ENCODE data around the gene ITPR3. TPM values are rescaled to one million over a fixed set of nuclear protein-coding genes. Genes with fewer than 3 reads are reported as not detected.

ITPR3 gene
- total and polyA plus RNA-seq, 2 of the 13 experiments (the other 11 are each of a cell fraction or from before 2014, with no cell fraction given) = 3.8 to 21.4 TPM

- WGBS (ENCODE audit: low lambda C conversion rate) = 49% methylated on average over 7 of the region's 7 CpGs
- Histone ChIP-seq H2AFZ (ENCODE audit: low read length) (no peak overlapping the region), H3K27me3 (ENCODE audit: control insufficient read depth in 1 of 2, insufficient read depth in 2 of 2, low read length in 2 of 2) (peaks cover 0 to 11% of the 10 kb centered on the region in 2 experiments; a peak in 1 of 5 replicates), H3K27ac (ENCODE audit: extremely low read length, insufficient read depth, low read length) (no peak overlapping the region), H3K4me3 (replicated peaks in 1 of 3; ENCODE audit: insufficient read depth in 1 of 3, low read depth in 2 of 3, low read length in 3 of 3) (no peak overlapping the region), H3K9me3 (ENCODE audit: low read length) (no peaks in the 10 kb centered on the region), H3K4me2 (ENCODE audit: low read depth, low read length) (no peak overlapping the region), H3K36me3 (replicated peaks in 1 of 2; ENCODE audit: control insufficient read depth in 1 of 2, insufficient read depth in 2 of 2, low read length in 2 of 2) (no peaks in the 10 kb centered on the region), H3K9ac (ENCODE audit: insufficient read depth, low read depth, low read length) (no peak overlapping the region), H4K20me1 (ENCODE audit: insufficient read depth, low read length) (no peaks in the 10 kb centered on the region), H3K4me1 (ENCODE audit: insufficient read depth, low read length) (peaks cover 43% of the 10 kb centered on the region), H3K79me2 (ENCODE audit: insufficient read depth, low read length) (no peaks in the 10 kb centered on the region)
- in situ Hi-C loops (cut with HindIII; ENCODE audit: extremely low pct_ligation_motif_present, low pct_unique_long_range_greater_than_20kb) (no loop called here), intact Hi-C loops (cut with micrococcal nuclease; ENCODE audit: unreplicated experiment) (no loop called here)
- no peak for FAIRE-seq
- DNase-seq (ENCODE audit: low spot score) = no peak
- POLR2A ChIA-PET = no interaction called here
- no peak for ATAC-seq
- no TSS peak for BruUV-seq (replicated peaks)
- CTCF ChIA-PET (ENCODE audit: low intra/inter-chr PET ratio, low total read pairs) = no interaction called here
- TF ChIP-seq, protein P1, sequence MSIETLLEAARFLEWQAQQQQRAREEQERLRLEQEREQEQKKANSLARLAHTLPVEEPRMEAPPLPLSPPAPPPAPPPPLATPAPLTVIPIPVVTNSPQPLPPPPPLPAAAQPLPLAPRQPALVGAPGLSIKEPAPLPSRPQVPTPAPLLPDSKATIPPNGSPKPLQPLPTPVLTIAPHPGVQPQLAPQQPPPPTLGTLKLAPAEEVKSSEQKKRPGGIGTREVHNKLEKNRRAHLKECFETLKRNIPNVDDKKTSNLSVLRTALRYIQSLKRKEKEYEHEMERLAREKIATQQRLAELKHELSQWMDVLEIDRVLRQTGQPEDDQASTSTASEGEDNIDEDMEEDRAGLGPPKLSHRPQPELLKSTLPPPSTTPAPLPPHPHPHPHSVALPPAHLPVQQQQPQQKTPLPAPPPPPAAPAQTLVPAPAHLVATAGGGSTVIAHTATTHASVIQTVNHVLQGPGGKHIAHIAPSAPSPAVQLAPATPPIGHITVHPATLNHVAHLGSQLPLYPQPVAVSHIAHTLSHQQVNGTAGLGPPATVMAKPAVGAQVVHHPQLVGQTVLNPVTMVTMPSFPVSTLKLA (IDR thresholded peaks at IDR 0.05) = peak; percentile 46
- no peak for TF ChIP-seq ZFP82 (CRISPR knock-in tag; IDR thresholded peaks at IDR 0.05; ENCODE audit: borderline replicate concordance)
Observed at GRCh38 chr6:33716379-33716778, 95.3 kb downstream of the ITPR3 start.

- H3K4me1 ChIP-seq (ENCODE audit: insufficient read depth, low read length) = peaks cover 40% of the 10 kb centered on the region
- no peak overlapping the region for H3K27ac ChIP-seq (ENCODE audit: extremely low read length, insufficient read depth, low read length)
- H3K9me3 ChIP-seq (ENCODE audit: low read length) = no peaks in the 10 kb centered on the region
- no peak overlapping the region for H3K9ac ChIP-seq (ENCODE audit: insufficient read depth, low read depth, low read length)
- intact Hi-C loops (cut with micrococcal nuclease; ENCODE audit: unreplicated experiment) = no loop called here
- no peaks in the 10 kb centered on the region for H3K79me2 ChIP-seq (ENCODE audit: insufficient read depth, low read length)
- H3K4me2 ChIP-seq (ENCODE audit: low read depth, low read length) = no peak overlapping the region
- peaks cover 0 to 11% of the 10 kb centered on the region in 2 experiments; a peak in 1 of 5 replicates for H3K27me3 ChIP-seq (ENCODE audit: control insufficient read depth in 1 of 2, insufficient read depth in 2 of 2, low read length in 2 of 2)
- ATAC-seq = peak; percentile 59
- no peaks in the 10 kb centered on the region for H3K36me3 ChIP-seq (replicated peaks in 1 of 2; ENCODE audit: control insufficient read depth in 1 of 2, insufficient read depth in 2 of 2, low read length in 2 of 2)
- BruUV-seq (replicated peaks) = no TSS peak
- no peak overlapping the region for H2AFZ ChIP-seq (ENCODE audit: low read length)
- CTCF ChIA-PET (ENCODE audit: low intra/inter-chr PET ratio, low total read pairs) = no interaction called here
- no peaks in the 10 kb centered on the region for H4K20me1 ChIP-seq (ENCODE audit: insufficient read depth, low read length)
- peak; percentile 87 for FAIRE-seq
- in situ Hi-C loops (cut with HindIII; ENCODE audit: extremely low pct_ligation_motif_present, low pct_unique_long_range_greater_than_20kb) = no loop called here
- POLR2A ChIA-PET = no interaction called here
- WGBS (ENCODE audit: low lambda C conversion rate) = 14% methylated on average over 8 of the region's 8 CpGs
- peak; percentile 58 for DNase-seq (ENCODE audit: low spot score)
- H3K4me3 ChIP-seq (replicated peaks in 1 of 3; ENCODE audit: insufficient read depth in 1 of 3, low read depth in 2 of 3, low read length in 3 of 3) = no peak overlapping the region
- no peak for TF ChIP-seq ZNF879 (CRISPR knock-in tag; IDR thresholded peaks at IDR 0.05)
- TF ChIP-seq ATF1 (CRISPR knock-in tag; IDR thresholded peaks at IDR 0.05) = no peak
- no peak for TF ChIP-seq ZNF552 (CRISPR knock-in tag; IDR thresholded peaks at IDR 0.05; ENCODE audit: borderline replicate concordance)
- TF ChIP-seq ZNF550 (CRISPR knock-in tag; IDR thresholded peaks at IDR 0.05; ENCODE audit: borderline replicate concordance) = no peak
- TF ChIP-seq NR0B2 (CRISPR knock-in tag; IDR thresholded peaks at IDR 0.05) = no peak
- TF ChIP-seq NFKB2 (CRISPR knock-in tag; IDR thresholded peaks at IDR 0.05; ENCODE audit: borderline replicate concordance) = no peak
- TF ChIP-seq TEAD2 (CRISPR knock-in tag; IDR thresholded peaks at IDR 0.05) = no peak
- 0 out of 2 replicates have a peak, but pooled peaks have one; percentile 37 for TF ChIP-seq ARID5B (CRISPR knock-in tag; IDR thresholded peaks at IDR 0.05)
- no peak for TF ChIP-seq ZNF562 (CRISPR knock-in tag; IDR thresholded peaks at IDR 0.05; ENCODE audit: borderline replicate concordance)
Observed at GRCh38 chr6:33716890-33717632, 95.9 kb downstream of the ITPR3 start.

All from HepG2 (cell line).